Measurements from ENCODE around the gene IL5.

Gene IL5

DNA sequence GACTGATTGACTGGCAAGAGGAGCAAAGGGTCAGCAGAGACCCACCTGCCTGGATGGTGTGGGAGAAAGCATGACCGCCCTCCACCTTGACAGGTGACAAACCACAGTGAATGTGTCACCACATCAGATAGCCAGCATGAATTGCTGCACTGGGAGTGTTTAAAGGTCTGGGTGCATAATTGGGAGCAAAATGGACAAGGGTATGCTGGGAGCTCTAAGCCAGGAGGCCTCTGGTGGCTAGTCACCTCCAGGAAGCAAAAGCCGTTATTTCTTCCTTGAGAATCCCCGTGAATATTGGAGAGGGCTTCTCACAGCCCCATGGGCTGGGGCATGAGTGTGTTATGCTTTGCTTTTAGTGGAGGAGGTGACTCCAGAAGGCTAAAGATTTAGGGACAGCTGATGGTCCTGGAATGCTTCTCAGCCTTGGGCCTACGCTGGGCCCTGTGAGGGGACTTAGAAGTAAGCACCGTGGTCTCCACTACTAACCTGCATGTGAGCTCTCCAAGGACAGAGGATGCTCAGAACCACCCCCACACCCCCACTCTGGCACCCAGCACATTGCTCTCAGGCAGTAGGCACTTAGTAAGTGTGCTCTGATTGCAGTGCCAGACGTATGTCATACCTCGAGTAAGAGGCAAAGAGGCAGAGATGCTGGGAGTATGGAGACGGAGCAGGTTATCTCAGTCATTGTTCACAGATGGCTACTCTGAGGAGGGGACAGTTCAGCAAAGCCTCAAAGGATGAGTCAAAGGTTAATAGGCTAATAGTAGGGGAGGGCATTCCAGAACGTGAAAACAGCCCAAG, 43.7 kb downstream of the IL5 start:
- no peaks in the 10 kb centered on the region for H3K9me3 Mint-ChIP-seq
- no peak for DNase-seq (ENCODE audit: low spot score)
- H3K27ac Mint-ChIP-seq: peak overlapping the region; percentile 53
- peaks cover 4% of the 10 kb centered on the region for H3K27me3 Mint-ChIP-seq (ENCODE audit: low read depth)
- H3K36me3 Mint-ChIP-seq (ENCODE audit: low read depth): no peaks in the 10 kb centered on the region
- H3K4me1 Mint-ChIP-seq (ENCODE audit: low read depth): peaks cover 30% of the 10 kb centered on the region
- no peak overlapping the region for H3K4me3 Mint-ChIP-seq

DNA sequence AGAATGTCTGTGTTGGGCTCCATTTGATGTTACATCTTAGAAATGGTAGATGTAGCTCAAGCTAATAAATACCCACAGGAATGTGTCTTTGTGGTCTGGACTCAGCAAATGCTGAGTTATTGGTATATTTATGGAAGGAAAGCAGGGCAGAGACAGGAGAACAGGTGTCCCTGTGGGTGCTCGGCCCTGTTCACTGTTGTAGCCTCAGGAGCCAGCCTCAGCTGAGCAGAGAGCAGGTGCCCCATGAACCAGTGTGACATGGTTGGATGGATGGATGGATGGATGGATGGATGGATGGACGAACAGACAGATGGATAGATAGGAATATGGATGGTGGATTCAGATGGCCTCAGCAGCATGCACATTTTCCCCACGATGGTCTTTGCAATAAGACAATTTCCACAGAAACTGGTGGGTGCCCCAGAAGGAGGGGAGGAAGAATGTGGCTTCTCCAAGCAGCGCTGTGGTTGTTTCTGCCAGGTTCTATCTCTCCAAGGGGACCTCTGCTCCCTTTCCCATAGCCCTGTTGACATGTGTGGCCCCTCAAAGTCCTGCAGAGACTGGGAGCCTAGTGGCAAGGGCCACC, 44.5 kb downstream of the IL5 start:
- Mint-ChIP-seq H3K4me3 (no peak overlapping the region), H3K27me3 (ENCODE audit: low read depth) (peaks cover 4% of the 10 kb centered on the region), H3K27ac (peak overlapping the region; percentile 46), H3K4me1 (ENCODE audit: low read depth) (peaks cover 39% of the 10 kb centered on the region), H3K36me3 (ENCODE audit: low read depth) (peaks cover 2% of the 10 kb centered on the region), H3K9me3 (no peaks in the 10 kb centered on the region)
- DNase-seq (ENCODE audit: low spot score): no peak

DNA sequence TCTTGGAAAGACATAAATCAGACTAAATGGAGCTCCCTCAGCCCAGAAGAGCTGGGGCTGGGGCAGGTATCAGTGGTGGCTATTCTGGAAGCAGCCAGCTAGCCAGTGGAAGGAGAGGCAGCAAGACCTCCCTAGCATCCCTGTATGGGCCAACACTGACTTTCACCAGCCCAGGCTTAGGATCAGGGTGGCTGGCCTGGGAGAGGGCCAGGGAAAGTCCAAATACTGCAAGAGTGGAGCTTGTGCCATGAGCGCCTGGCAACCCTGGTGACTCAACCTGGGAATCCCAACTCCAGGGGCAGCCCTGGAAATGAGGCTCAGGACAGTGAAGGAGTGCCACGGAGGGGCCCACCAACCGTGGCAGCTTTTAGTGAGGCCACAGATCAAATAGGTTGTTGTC, 45.2 kb downstream of the IL5 start:
- H3K27me3 Mint-ChIP-seq (ENCODE audit: low read depth): peaks cover 1% of the 10 kb centered on the region
- no peaks in the 10 kb centered on the region for H3K9me3 Mint-ChIP-seq
- no peak overlapping the region for H3K4me3 Mint-ChIP-seq
- H3K36me3 Mint-ChIP-seq (ENCODE audit: low read depth): peaks cover 5% of the 10 kb centered on the region
- peak overlapping the region; percentile 91 for H3K27ac Mint-ChIP-seq
- H3K4me1 Mint-ChIP-seq (ENCODE audit: low read depth): peaks cover 45% of the 10 kb centered on the region
- peak; percentile 3 for DNase-seq (ENCODE audit: low spot score)

DNA sequence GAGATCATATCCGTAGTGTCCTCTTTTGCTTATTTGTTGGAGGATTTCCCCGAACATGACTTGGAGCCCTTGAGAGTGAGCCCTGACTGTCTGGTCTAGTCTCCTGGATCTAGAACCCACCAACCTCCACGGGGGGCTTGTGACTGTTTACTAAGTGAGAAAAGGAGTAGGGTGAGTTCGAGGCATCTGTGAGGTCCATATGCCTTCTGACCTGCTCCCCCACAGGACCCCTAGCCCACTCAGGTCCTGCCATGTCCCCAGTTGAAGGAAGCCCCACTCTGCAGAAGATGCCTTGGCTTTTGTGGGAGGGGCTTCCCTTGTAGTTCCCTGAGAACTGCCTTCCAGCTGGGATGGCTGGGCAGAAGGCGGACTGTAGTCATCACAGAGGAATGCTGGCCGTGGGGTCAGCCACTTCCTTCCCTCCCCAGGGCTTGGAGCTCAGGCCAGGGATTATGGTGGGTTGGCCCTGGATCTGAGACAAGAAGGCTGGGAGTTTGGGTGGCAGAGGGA, 45.8 kb downstream of the IL5 start:
- Mint-ChIP-seq H3K9me3 (no peaks in the 10 kb centered on the region), H3K27me3 (ENCODE audit: low read depth) (no peaks in the 10 kb centered on the region), H3K27ac (peak overlapping the region; percentile 91), H3K4me3 (peak overlapping the region; percentile 92), H3K36me3 (ENCODE audit: low read depth) (peaks cover 5% of the 10 kb centered on the region), H3K4me1 (ENCODE audit: low read depth) (peaks cover 48% of the 10 kb centered on the region)
- no peak for DNase-seq (ENCODE audit: low spot score)

DNA sequence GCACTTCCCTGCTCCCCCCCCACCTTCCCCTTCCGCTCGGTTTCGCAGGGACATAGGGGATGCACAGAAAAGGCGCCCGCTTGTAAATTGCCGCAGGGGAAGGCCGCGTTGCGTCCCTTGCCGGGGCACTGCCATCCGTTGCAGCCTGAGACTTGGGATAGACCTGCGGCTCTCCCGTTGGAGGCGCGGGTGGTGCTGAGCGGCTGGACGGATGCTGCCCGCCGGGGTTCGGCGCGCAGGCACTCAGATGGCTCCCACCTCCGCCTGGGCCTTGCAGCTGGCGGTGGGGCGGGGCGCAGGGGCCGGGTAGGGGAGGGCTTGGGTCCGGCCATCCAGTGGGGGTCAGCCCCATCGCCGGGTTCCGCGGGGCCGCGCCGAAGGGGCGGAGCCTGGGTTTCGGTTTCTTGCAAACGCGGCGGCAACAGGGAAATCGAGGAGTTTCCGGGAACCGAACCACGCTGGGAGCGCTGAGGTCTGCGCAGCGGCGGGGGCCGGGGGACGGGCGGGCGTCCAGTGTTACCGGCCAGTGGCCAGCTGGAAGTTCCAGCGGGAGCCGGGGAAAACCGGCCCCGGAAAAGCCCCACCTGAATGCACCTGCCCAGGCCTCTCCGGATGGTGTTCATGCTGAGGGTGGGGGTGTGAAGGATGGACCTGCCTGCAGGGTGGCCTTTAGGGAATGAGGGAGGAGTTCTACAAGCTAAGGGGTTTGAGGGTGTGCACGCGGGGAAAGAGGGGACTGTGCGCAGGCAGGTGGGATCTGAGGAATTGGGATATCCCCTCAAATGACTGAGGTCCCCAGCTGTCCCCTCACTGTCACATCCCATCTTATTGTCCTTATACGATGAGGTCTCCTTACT, 46.5 kb downstream of the IL5 start:
- H3K27me3 Mint-ChIP-seq (ENCODE audit: low read depth): no peaks in the 10 kb centered on the region
- peaks cover 7% of the 10 kb centered on the region for H3K36me3 Mint-ChIP-seq (ENCODE audit: low read depth)
- H3K27ac Mint-ChIP-seq: peak overlapping the region; percentile 97
- no peaks in the 10 kb centered on the region for H3K9me3 Mint-ChIP-seq
- H3K4me1 Mint-ChIP-seq (ENCODE audit: low read depth): peaks cover 53% of the 10 kb centered on the region
- peak overlapping the region; percentile 92 for H3K4me3 Mint-ChIP-seq
- DNase-seq (ENCODE audit: low spot score): peak; percentile 67

DNA sequence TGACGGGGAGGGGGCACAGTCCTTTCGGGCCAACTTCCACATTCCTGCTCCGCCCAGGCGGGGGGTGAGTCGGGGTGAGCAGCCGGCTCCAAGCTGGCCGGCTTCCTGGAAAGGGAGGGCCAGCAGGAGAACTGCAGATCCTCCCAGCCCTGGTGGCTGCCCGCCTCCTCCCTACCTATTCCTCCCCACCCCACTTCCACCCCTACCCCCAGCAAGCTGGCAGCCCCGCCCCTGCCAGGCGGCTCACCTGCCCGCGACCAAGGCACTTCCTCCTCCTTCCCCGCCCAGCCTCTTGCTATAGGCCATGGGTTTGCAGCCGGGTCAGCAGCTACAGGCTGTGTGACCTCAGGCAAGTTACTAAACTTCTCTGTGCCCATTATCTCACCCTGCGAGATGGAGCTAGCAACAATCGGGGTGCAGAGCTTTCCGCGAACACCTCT, 47.1 kb downstream of the IL5 start:
- H3K4me3 Mint-ChIP-seq: peak overlapping the region; percentile 92
- H3K27ac Mint-ChIP-seq: peak overlapping the region; percentile 97
- H3K4me1 Mint-ChIP-seq (ENCODE audit: low read depth): peaks cover 58% of the 10 kb centered on the region
- peaks cover 7% of the 10 kb centered on the region for H3K36me3 Mint-ChIP-seq (ENCODE audit: low read depth)
- no peaks in the 10 kb centered on the region for H3K27me3 Mint-ChIP-seq (ENCODE audit: low read depth)
- peak; percentile 81 for DNase-seq (ENCODE audit: low spot score)
- no peaks in the 10 kb centered on the region for H3K9me3 Mint-ChIP-seq

DNA sequence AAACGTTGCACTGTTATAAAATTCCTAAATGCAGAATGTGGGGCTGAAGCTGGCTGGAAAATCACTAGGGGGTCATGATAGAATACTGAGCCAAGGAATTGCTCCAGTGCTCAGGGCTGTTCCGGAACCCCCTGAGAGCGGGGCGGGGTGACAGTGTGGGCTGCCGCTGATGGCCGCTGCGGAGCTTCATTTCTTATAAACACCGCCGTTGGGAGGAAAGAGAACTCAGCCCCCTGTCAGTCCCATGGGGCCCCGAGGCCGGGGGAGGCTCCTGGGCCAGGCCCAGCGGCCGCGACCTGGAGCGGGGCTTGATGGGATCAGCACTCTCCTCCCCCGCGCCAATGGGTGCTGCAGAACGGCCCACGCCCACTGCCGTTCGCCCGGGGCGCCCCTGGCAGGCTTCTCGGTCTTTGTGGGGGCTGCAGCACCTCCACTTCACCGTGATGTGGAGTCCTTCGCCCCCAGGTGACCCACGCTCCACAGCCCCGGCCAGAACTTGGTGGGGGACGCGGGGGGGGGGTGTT, 47.6 kb downstream of the IL5 start:
- H3K9me3 Mint-ChIP-seq: no peaks in the 10 kb centered on the region
- peak overlapping the region; percentile 92 for H3K4me3 Mint-ChIP-seq
- peaks cover 7% of the 10 kb centered on the region for H3K36me3 Mint-ChIP-seq (ENCODE audit: low read depth)
- peak; percentile 83 for DNase-seq (ENCODE audit: low spot score)
- peak overlapping the region; percentile 97 for H3K27ac Mint-ChIP-seq
- H3K27me3 Mint-ChIP-seq (ENCODE audit: low read depth): no peaks in the 10 kb centered on the region
- peaks cover 60% of the 10 kb centered on the region for H3K4me1 Mint-ChIP-seq (ENCODE audit: low read depth)

DNA sequence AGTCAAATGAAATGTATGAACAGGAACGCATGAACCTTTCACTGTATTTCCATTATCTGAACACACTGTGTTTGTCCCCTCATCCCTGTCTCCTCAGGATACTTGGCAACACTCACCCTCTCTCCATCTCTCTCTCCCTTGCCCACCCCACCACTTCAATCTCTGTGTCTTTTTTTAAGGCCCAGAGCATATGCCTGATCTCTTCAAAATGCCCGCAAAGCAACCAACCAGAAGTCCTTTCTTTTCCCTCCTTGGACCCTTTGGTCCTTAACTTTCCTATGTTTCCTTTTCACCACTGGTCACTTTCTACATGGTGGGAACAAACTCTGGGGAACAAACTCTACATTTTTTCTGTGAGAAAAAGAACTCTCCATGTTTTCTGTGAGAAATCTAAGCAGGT, 49.5 kb downstream of the IL5 start:
- Mint-ChIP-seq H3K36me3 (ENCODE audit: low read depth) (peaks cover 20% of the 10 kb centered on the region), H3K4me1 (ENCODE audit: low read depth) (peaks cover 53% of the 10 kb centered on the region), H3K27me3 (ENCODE audit: low read depth) (no peaks in the 10 kb centered on the region), H3K9me3 (no peaks in the 10 kb centered on the region), H3K4me3 (peak overlapping the region; percentile 88), H3K27ac (peak overlapping the region; percentile 97)
- DNase-seq (ENCODE audit: low spot score): no peak

DNA sequence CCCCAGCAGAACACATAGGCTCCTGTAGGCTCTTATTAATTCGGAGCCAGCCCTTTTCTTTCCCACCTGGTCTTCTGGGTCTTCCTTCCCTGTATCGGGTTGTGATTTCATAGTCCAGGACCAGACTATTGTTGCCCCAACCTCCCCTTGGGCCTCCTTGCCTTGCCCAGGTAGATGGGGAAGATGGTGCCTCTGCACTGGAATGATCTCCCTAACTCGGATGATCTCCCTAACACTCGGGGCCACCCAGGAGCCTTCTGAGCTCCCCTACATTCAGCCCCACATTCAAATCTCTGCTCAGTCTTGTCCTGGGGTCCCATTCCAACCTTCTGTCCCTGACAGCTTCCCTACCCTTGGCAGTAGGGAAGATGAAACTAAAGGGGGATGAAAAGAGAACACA, 50.1 kb downstream of the IL5 start:
- H3K4me1 Mint-ChIP-seq (ENCODE audit: low read depth): peaks cover 50% of the 10 kb centered on the region
- H3K4me3 Mint-ChIP-seq: peak overlapping the region; percentile 88
- DNase-seq (ENCODE audit: low spot score): peak; percentile 4
- peaks cover 26% of the 10 kb centered on the region for H3K36me3 Mint-ChIP-seq (ENCODE audit: low read depth)
- H3K27ac Mint-ChIP-seq: peak overlapping the region; percentile 97
- no peaks in the 10 kb centered on the region for H3K9me3 Mint-ChIP-seq
- H3K27me3 Mint-ChIP-seq (ENCODE audit: low read depth): no peaks in the 10 kb centered on the region

DNA sequence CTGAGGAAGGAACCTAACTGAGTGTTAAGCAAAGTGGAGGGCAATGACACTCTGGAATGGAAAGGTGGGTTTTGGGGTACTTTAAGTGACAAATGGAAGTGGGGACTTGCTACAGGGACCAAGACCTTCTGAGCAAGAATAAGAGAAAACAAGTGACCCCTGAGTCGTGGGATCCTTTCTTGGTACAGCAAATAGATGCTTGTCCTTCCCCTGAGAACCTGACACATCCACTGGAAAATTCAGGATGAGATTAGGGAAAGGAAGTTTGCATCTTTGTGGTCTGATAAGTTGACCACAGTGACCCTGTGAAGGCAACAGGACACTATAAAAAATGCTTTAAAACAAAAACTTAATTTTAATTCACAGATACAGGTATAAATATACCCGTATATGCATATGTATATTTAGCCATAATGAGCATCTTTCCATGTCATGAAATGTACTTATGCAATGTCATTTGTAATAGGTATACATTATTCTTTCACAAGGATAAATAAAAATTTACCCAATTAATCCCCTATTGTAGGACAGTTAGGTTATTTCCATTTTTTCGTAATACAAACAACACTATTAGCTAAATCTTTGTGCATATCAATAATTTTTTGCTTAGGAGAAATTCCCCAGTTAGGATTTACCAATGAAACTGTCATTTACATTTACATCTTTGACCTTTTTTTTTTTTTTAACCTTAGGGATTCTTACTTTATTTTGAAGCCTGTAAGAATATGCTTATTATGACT, 50.8 kb downstream of the IL5 start:
- Mint-ChIP-seq H3K4me3 (peak overlapping the region; percentile 88), H3K27ac (peak overlapping the region; percentile 94), H3K9me3 (no peaks in the 10 kb centered on the region), H3K4me1 (ENCODE audit: low read depth) (peaks cover 54% of the 10 kb centered on the region), H3K27me3 (ENCODE audit: low read depth) (no peaks in the 10 kb centered on the region), H3K36me3 (ENCODE audit: low read depth) (peaks cover 32% of the 10 kb centered on the region)
- peak; percentile 3 for DNase-seq (ENCODE audit: low spot score)
